ENCODE measurements around the gene CACNA1S. TPM values are rescaled to one million over a fixed set of nuclear protein-coding genes. Genes with fewer than 3 reads are reported as not detected.

Gene CACNA1S
- total RNA-seq, 1 donor from 2014 or later, result not detected

GRCh38 chr1:201074018-201074417 lies 38.2 kb downstream of the CACNA1S start:
- no peaks in the 10 kb centered on the region for H3K9me3 Mint-ChIP-seq
- no peak for TF ChIP-seq CTCF (IDR thresholded peaks at IDR 0.05; ENCODE audit: unreplicated experiment)
- H3K27ac Mint-ChIP-seq, result no peak overlapping the region
- H3K4me3 Mint-ChIP-seq, result no peak overlapping the region
- no peaks in the 10 kb centered on the region for H3K4me1 Mint-ChIP-seq
- no peaks in the 10 kb centered on the region for H3K36me3 Mint-ChIP-seq
- no peak for DNase-seq (ENCODE audit: low spot score in 2 of 2, unreplicated experiment in 2 of 2)
- H3K27me3 Mint-ChIP-seq (ENCODE audit: low read depth), result peaks cover 2% of the 10 kb centered on the region

- Mint-ChIP-seq H3K4me1 (no peaks in the 10 kb centered on the region), H3K27me3 (ENCODE audit: low read depth) (peaks cover 2% of the 10 kb centered on the region), H3K27ac (no peak overlapping the region), H3K36me3 (no peaks in the 10 kb centered on the region), H3K9me3 (no peaks in the 10 kb centered on the region), H3K4me3 (no peak overlapping the region)
- DNase-seq (ENCODE audit: low spot score in 2 of 2, unreplicated experiment in 2 of 2), result no peak
- TF ChIP-seq CTCF (IDR thresholded peaks at IDR 0.05; ENCODE audit: unreplicated experiment), result no peak
Measured at GRCh38 chr1:201072922-201073321, 39.3 kb downstream of the CACNA1S start.

- Mint-ChIP-seq H3K4me1 (no peaks in the 10 kb centered on the region), H3K4me3 (no peak overlapping the region), H3K27me3 (ENCODE audit: low read depth) (peaks cover 2% of the 10 kb centered on the region), H3K36me3 (no peaks in the 10 kb centered on the region), H3K9me3 (no peaks in the 10 kb centered on the region), H3K27ac (no peak overlapping the region)
- no peak for DNase-seq (ENCODE audit: low spot score in 2 of 2, unreplicated experiment in 2 of 2)
- TF ChIP-seq CTCF (IDR thresholded peaks at IDR 0.05; ENCODE audit: unreplicated experiment), result no peak
Measured at GRCh38 chr1:201072149-201072548, 40.1 kb downstream of the CACNA1S start.

- Mint-ChIP-seq H3K27ac (no peak overlapping the region), H3K4me3 (no peak overlapping the region), H3K27me3 (ENCODE audit: low read depth) (peaks cover 2% of the 10 kb centered on the region), H3K9me3 (no peaks in the 10 kb centered on the region), H3K36me3 (no peaks in the 10 kb centered on the region), H3K4me1 (no peaks in the 10 kb centered on the region)
- no peak for TF ChIP-seq CTCF (IDR thresholded peaks at IDR 0.05; ENCODE audit: unreplicated experiment)
- DNase-seq (ENCODE audit: low spot score in 2 of 2, unreplicated experiment in 2 of 2), result no peak
Measured at GRCh38 chr1:201069636-201070035, 42.6 kb downstream of the CACNA1S start.

GRCh38 chr1:201068976-201069375 lies 43.2 kb downstream of the CACNA1S start:
- TF ChIP-seq CTCF (IDR thresholded peaks at IDR 0.05; ENCODE audit: unreplicated experiment), result no peak
- no peaks in the 10 kb centered on the region for H3K36me3 Mint-ChIP-seq
- H3K4me1 Mint-ChIP-seq, result peaks cover under 1% of the 10 kb centered on the region
- no peak overlapping the region for H3K4me3 Mint-ChIP-seq
- no peaks in the 10 kb centered on the region for H3K9me3 Mint-ChIP-seq
- no peak for DNase-seq (ENCODE audit: low spot score in 2 of 2, unreplicated experiment in 2 of 2)
- H3K27me3 Mint-ChIP-seq (ENCODE audit: low read depth), result peaks cover 2% of the 10 kb centered on the region
- no peak overlapping the region for H3K27ac Mint-ChIP-seq

GRCh38 chr1:201066986-201067385 lies 45.2 kb downstream of the CACNA1S start:
- no peak for DNase-seq (ENCODE audit: low spot score in 2 of 2, unreplicated experiment in 2 of 2)
- H3K4me3 Mint-ChIP-seq, result no peak overlapping the region
- peaks cover 5% of the 10 kb centered on the region for H3K4me1 Mint-ChIP-seq
- TF ChIP-seq CTCF (IDR thresholded peaks at IDR 0.05; ENCODE audit: unreplicated experiment), result no peak
- no peak overlapping the region for H3K27ac Mint-ChIP-seq
- H3K36me3 Mint-ChIP-seq, result no peaks in the 10 kb centered on the region
- H3K27me3 Mint-ChIP-seq (ENCODE audit: low read depth), result peaks cover 2% of the 10 kb centered on the region
- no peaks in the 10 kb centered on the region for H3K9me3 Mint-ChIP-seq

All from mesothelial cell of epicardium (in vitro differentiated cells).